NCI-H226 (cell line): ENCODE data around the gene URI1.

Experiments used
- DNase-seq: peaks from one replicate; pipeline ENCODE4 v3.0.0-alpha.2; 2015

The URI1 gene

GRCh38 chr19:30060531-30061222 lies 118.6 kb downstream of the URI1 start:
- DNase-seq: no peak

GRCh38 chr19:30061223-30062064 lies 119.4 kb downstream of the URI1 start:
- DNase-seq: no peak

GRCh38 chr19:30062065-30062906 lies 120.2 kb downstream of the URI1 start:
- no peak for DNase-seq

GRCh38 chr19:30062907-30063649 lies 121.0 kb downstream of the URI1 start:
- DNase-seq: no peak

GRCh38 chr19:30063650-30064347 lies 121.8 kb downstream of the URI1 start:
- no peak for DNase-seq

- no peak for DNase-seq
Measured at GRCh38 chr19:30064348-30064699, 122.3 kb downstream of the URI1 start.

- no peak for DNase-seq
Measured at GRCh38 chr19:30064771-30065494, 122.9 kb downstream of the URI1 start.

- DNase-seq: no peak
Measured at GRCh38 chr19:30065680-30066606, 123.9 kb downstream of the URI1 start.
